H1 (cell line): ENCODE results near the gene DMWD. TPM values are rescaled to one million over a fixed set of nuclear protein-coding genes. Genes with fewer than 3 reads are reported as not detected.

Experiments
- CTCF ChIA-PET: fragments of 300-600 bp; sonication (Branson Sonifier 250); formaldehyde crosslinking; loops from one replicate; lab custom pipeline; 2021; ENCODE audit not compliant: partially characterized antibody; lab: Charles Lee
- POLR2A ChIA-PET: fragments of 300-600 bp; sonication (Branson Sonifier 250); formaldehyde crosslinking; loops from one replicate; lab custom pipeline; 2021; ENCODE audit warnings: inconsistent platforms; ENCODE audit not compliant: partially characterized antibody; lab: Charles Lee
- DNase-seq, 2 experiments: peaks; one replicate each; pipeline versions ENCODE4 v3.0.0 to v3.0.0-alpha.2; 2010 to 2022; ENCODE audit warnings: low spot score in 2 of 2, low read depth in 1 of 2, mixed read lengths in 1 of 2
- FAIRE-seq: peaks from 2 replicates; lab custom pipeline; 2011; peaks lifted over from hg19 to GRCh38; lab: Jason Lieb, UNC
- H2AFZ ChIP-seq: 2 replicates; pipeline ENCODE4 v1.8.1; 2012; ENCODE audit warnings: low read length, inconsistent platforms
- H2AK5ac ChIP-seq: 2 replicates; pipeline ENCODE4 v1.6.1; 2013; ENCODE audit warnings: low read depth, low read length
- H2BK120ac ChIP-seq: replicated peaks from 2 replicates; pipeline ENCODE3; 2013; ENCODE audit warnings: low read depth, low read length, inconsistent platforms
- H2BK12ac ChIP-seq: 2 replicates; pipeline ENCODE4 v1.6.1; 2013; ENCODE audit warnings: low read depth, low read length
- H2BK15ac ChIP-seq: 2 replicates; pipeline ENCODE4 v1.6.1; 2013; ENCODE audit warnings: low read length
- H2BK20ac ChIP-seq: 2 replicates; pipeline ENCODE4 v1.6.1; 2013; ENCODE audit warnings: low read length
- H2BK5ac ChIP-seq: 2 replicates; pipeline ENCODE4 v1.6.1; 2013; ENCODE audit warnings: low read depth, low read length
- H3K14ac ChIP-seq: 2 replicates; pipeline ENCODE4 v1.6.1; 2013; ENCODE audit warnings: inconsistent platforms; ENCODE audit not compliant: insufficient read length
- H3K18ac ChIP-seq: 2 replicates; pipeline ENCODE4 v1.6.1; 2013; ENCODE audit warnings: low read length; ENCODE audit errors: extremely low read depth
- H3K23ac ChIP-seq: 2 replicates; pipeline ENCODE4 v1.6.1; 2013; ENCODE audit warnings: inconsistent platforms; ENCODE audit not compliant: insufficient read length
- H3K23me2 ChIP-seq: 2 replicates; pipeline ENCODE4 v1.6.1; 2013; ENCODE audit warnings: low read depth, low read length
- H3K27ac ChIP-seq: 2 replicates; pipeline ENCODE4 v1.6.1; 2011; ENCODE audit warnings: low read depth, low read length, inconsistent platforms
- H3K27me3 ChIP-seq, 4 experiments: replicated peaks in 1 of 4; 1 replicate in 1 of 4; 2 replicates in 3 of 4; pipeline versions ENCODE4 v1.6.1 to v1.8.1; 2011 to 2013; ENCODE audit warnings: low read length in 3 of 4, mild to moderate bottlenecking in 3 of 4, inconsistent platforms in 2 of 4, mixed read lengths in 2 of 4, moderate library complexity in 1 of 4; ENCODE audit not compliant: control insufficient read depth in 3 of 4, insufficient read depth in 3 of 4; ENCODE audit errors: extremely low read depth in 1 of 4
- H3K36me3 ChIP-seq, 4 experiments: 2 replicates each; pipeline versions ENCODE4 v1.6.1 to v1.8.1; 2011 to 2013; ENCODE audit warnings: mild to moderate bottlenecking in 4 of 4, low read length in 3 of 4, moderate library complexity in 2 of 4, control low read depth in 1 of 4, inconsistent platforms in 1 of 4; ENCODE audit not compliant: insufficient read depth in 4 of 4, control insufficient read depth in 2 of 4
- H3K4ac ChIP-seq: replicated peaks from 2 replicates; pipeline ENCODE3; 2013; ENCODE audit warnings: low read length, low read depth, mixed read lengths, inconsistent platforms; ENCODE audit not compliant: insufficient read length
- H3K4me1 ChIP-seq, 4 experiments: replicated peaks in 1 of 4; 1 replicate in 1 of 4; 2 replicates in 3 of 4; pipeline versions ENCODE4 v1.6.1 to v1.8.1; 2011 to 2013; ENCODE audit warnings: low read length in 3 of 4, inconsistent platforms in 2 of 4, mixed read lengths in 1 of 4; ENCODE audit not compliant: insufficient read depth in 4 of 4, control insufficient read depth in 3 of 4
- H3K4me2 ChIP-seq, 2 experiments: 2 replicates each; pipeline versions ENCODE4 v1.6.1 to v1.8.1; 2011 to 2013; ENCODE audit warnings: low read depth in 2 of 2, low read length in 2 of 2, control low read depth in 1 of 2, inconsistent platforms in 1 of 2, mild to moderate bottlenecking in 1 of 2; ENCODE audit not compliant: insufficient read depth in 1 of 2
- H3K4me3 ChIP-seq, 4 experiments: fragments of 200-600, 300-600 bp in 1 of 4; sonication (generic), shearing (Covaris generic), sonication (Bioruptor Twin) in 1 of 4; 2 replicates each; pipeline versions ENCODE4 v1.5.1 to v1.8.1; 2011 to 2016; ENCODE audit warnings: low read length in 4 of 4, low read depth in 3 of 4, control low read depth in 2 of 4, inconsistent platforms in 2 of 4, mild to moderate bottlenecking in 2 of 4, mixed read lengths in 1 of 4, moderate library complexity in 1 of 4; ENCODE audit not compliant: insufficient read depth in 2 of 4; ENCODE audit errors: extremely low read depth in 1 of 4
- H3K56ac ChIP-seq: replicated peaks from 2 replicates; pipeline ENCODE3; 2013; ENCODE audit warnings: low read depth, mild to moderate bottlenecking, mixed read lengths, low read length, inconsistent platforms; ENCODE audit not compliant: insufficient read length
- H3K79me1 ChIP-seq: 2 replicates; pipeline ENCODE4 v1.6.1; 2013; ENCODE audit warnings: low read depth, low read length, control low read depth
- H3K79me2 ChIP-seq, 2 experiments: 2 replicates each; pipeline versions ENCODE4 v1.6.1 to v1.8.1; 2012 to 2013; ENCODE audit warnings: low read length in 2 of 2, mild to moderate bottlenecking in 2 of 2, inconsistent platforms in 1 of 2; ENCODE audit not compliant: insufficient read depth in 2 of 2, control insufficient read depth in 1 of 2
- H3K9ac ChIP-seq, 4 experiments: replicated peaks in 1 of 4; 1 replicate in 1 of 4; 2 replicates in 3 of 4; pipeline versions ENCODE4 v1.6.1 to v1.8.1; 2011 to 2013; ENCODE audit warnings: low read depth in 3 of 4, low read length in 3 of 4, control low read depth in 2 of 4, mild to moderate bottlenecking in 2 of 4, moderate library complexity in 2 of 4, inconsistent platforms in 1 of 4; ENCODE audit errors: extremely low read depth in 1 of 4
- H3K9me3 ChIP-seq, 2 experiments: 2 replicates each; pipeline versions ENCODE4 v1.6.1 to v1.8.1; 2012 to 2013; ENCODE audit warnings: mild to moderate bottlenecking in 2 of 2, moderate library complexity in 2 of 2, control low read depth in 1 of 2, inconsistent platforms in 1 of 2, low read depth in 1 of 2, low read length in 1 of 2, mixed read lengths in 1 of 2; ENCODE audit not compliant: insufficient read depth in 2 of 2
- H4K20me1 ChIP-seq, 2 experiments: replicated peaks in 1 of 2; 2 replicates each; pipeline versions ENCODE3 to v1.8.1; 2011 to 2013; ENCODE audit warnings: inconsistent platforms in 2 of 2, low read length in 2 of 2, mild to moderate bottlenecking in 1 of 2; ENCODE audit not compliant: insufficient read depth in 2 of 2, control insufficient read depth in 1 of 2
- H4K5ac ChIP-seq: 2 replicates; pipeline ENCODE4 v1.6.1; 2013; ENCODE audit warnings: low read length, low read depth, mixed read lengths, inconsistent platforms; ENCODE audit not compliant: insufficient read length
- H4K8ac ChIP-seq: 2 replicates; pipeline ENCODE4 v1.8.0; 2013; ENCODE audit warnings: mild to moderate bottlenecking, moderate library complexity, low read length, inconsistent platforms; ENCODE audit not compliant: insufficient read depth; ENCODE audit errors: extremely low read depth
- H4K91ac ChIP-seq: replicated peaks from 2 replicates; pipeline ENCODE3; 2013; ENCODE audit warnings: low read length, mixed read lengths, inconsistent platforms; ENCODE audit not compliant: insufficient read length
- ATF3 ChIP-seq: IDR thresholded peaks from 2 replicates; pipeline ENCODE4 v1.6.1; 2011; ENCODE audit warnings: low read depth, mild to moderate bottlenecking, low read length; ENCODE audit not compliant: insufficient read depth
- CTBP2 ChIP-seq: IDR thresholded peaks from 2 replicates; pipeline ENCODE4 v1.7.0; 2011; ENCODE audit warnings: borderline replicate concordance, mild to moderate bottlenecking, moderate library complexity, mixed read lengths, low read length; ENCODE audit not compliant: insufficient read depth, insufficient read length
- EP300 ChIP-seq, 2 experiments: IDR thresholded peaks; 1 replicate in 1 of 2; 2 replicates in 1 of 2; pipeline ENCODE4 v1.6.1; 2011 to 2012; ENCODE audit warnings: low read depth in 2 of 2, low read length in 2 of 2, mild to moderate bottlenecking in 2 of 2, borderline replicate concordance in 1 of 2, inconsistent platforms in 1 of 2, moderate library complexity in 1 of 2
- HDAC2 ChIP-seq, 2 experiments: fragments of 300-600 bp in 1 of 2; sonication (generic) in 1 of 2; IDR thresholded peaks; 2 replicates each; pipeline ENCODE4 v1.6.1; 2011 to 2012; ENCODE audit warnings: low read depth in 2 of 2, low read length in 2 of 2, mild to moderate bottlenecking in 2 of 2, moderate library complexity in 2 of 2, borderline replicate concordance in 1 of 2, inconsistent platforms in 1 of 2
- JUND ChIP-seq: IDR thresholded peaks from 2 replicates; pipeline ENCODE4 v1.6.1; 2011; ENCODE audit warnings: mild to moderate bottlenecking, improper control_type of control experiment, low read length
- POLR2AphosphoS5 ChIP-seq: IDR thresholded peaks from 2 replicates; pipeline ENCODE4 v1.6.1; 2011; ENCODE audit warnings: low read depth, low read length
- SAP30 ChIP-seq: fragments of 300-600 bp; sonication (generic); IDR thresholded peaks from 2 replicates; pipeline ENCODE4 v1.7.1; 2012; ENCODE audit warnings: low read length, moderate library complexity, mild to moderate bottlenecking, inconsistent platforms; ENCODE audit not compliant: insufficient read depth, insufficient replicate concordance
- SRF ChIP-seq: IDR thresholded peaks from 2 replicates; pipeline ENCODE4 v1.6.1; 2011; ENCODE audit warnings: mild to moderate bottlenecking, low read depth, low read length, moderate library complexity
- TAF1 ChIP-seq: IDR thresholded peaks from 2 replicates; pipeline ENCODE4 v1.6.1; 2011; ENCODE audit warnings: mild to moderate bottlenecking, low read depth, low read length
- WGBS, 2 experiments: shearing (Covaris generic) in 1 of 2; methylation state at CpG; one replicate each; pipeline versions ENCODE4 v1.1.6 to v1.1.7; 2013 to 2015; ENCODE audit warnings: low lambda C conversion rate in 2 of 2, mixed read lengths in 2 of 2, inconsistent platforms in 1 of 2, low coverage in 1 of 2, missing lambda C conversion rate in 1 of 2; ENCODE audit not compliant: insufficient replicate concordance in 2 of 2, insufficient coverage in 1 of 2, insufficient read length in 1 of 2; ENCODE audit errors: extremely low coverage in 1 of 2, missing lambda C conversion rate in 1 of 2; 5-methylcytosine and 5-hydroxymethylcytosine counted together
- polyA plus RNA-seq, 7 experiments: library from polyadenylated mRNA; depleted of rRNA in 3 of 7; stranded (reverse) in 5 of 7; unstranded in 2 of 7; fragments of >200 nt in 5 of 7; fragments of 200-250 nt in 2 of 7; gene quantifications; 1 replicate in 5 of 7; 2 replicates in 1 of 7; 4 replicates in 1 of 7; pipeline versions ENCODE4 v1.2.1 to v1.2.3, GENCODE V29; 2011 to 2013; ENCODE audit warnings: missing spikeins in 2 of 7, mixed read lengths in 2 of 7
- total RNA-seq: library from RNA; stranded (reverse); fragmentation: NEBNext Ultra II Directional; extraction: Animal tissue kit (Norgen Biotek cat#: 25700); gene quantifications from 2 replicates; pipeline ENCODE4 v1.2.1, GENCODE V29; 2021

Gene DMWD
- total and polyA plus RNA-seq, 2 of the 8 experiments (the other 6 are each of a cell fraction or from before 2014, with no cell fraction given), result 13.6 to 41.0 TPM

- Histone ChIP-seq H2BK15ac (no peak overlapping the region; the same call in 1 of the 2 replicates), H4K20me1 (peaks cover 0 to 4% of the 10 kb centered on the region in 2 experiments), H3K79me1 (no peaks in the 10 kb centered on the region; the same call in 1 of the 2 replicates), H3K27ac (peak overlapping the region; percentile 86), H3K27me3 (no peaks in the 10 kb centered on the region), H2BK5ac (peak overlapping the region; percentile 64; the same call in 1 of the 2 replicates), H3K23me2 (peaks cover 16% of the 10 kb centered on the region), H3K56ac (no peak overlapping the region), H2BK120ac (no peak overlapping the region), H2BK20ac (no peak overlapping the region), H3K4ac (peak overlapping the region; percentile 0), H3K14ac (no peak overlapping the region), H3K18ac (peak overlapping the region; percentile 72), H2AFZ (no peak overlapping the region), H4K8ac (peak overlapping the region; percentile 94), H2BK12ac (peak overlapping the region; percentile 78), H3K9ac (peak overlapping the region in 3 of 4 experiments; percentile 38 to 85 (median 78); a peak in 6 of 7 replicates), H4K5ac (peak overlapping the region; percentile 28), H3K4me3 (peak overlapping the region; percentile 42 to 68 (median 52); a peak in 6 of 8 replicates), H2AK5ac (peak overlapping the region; percentile 79; the same call in 1 of the 2 replicates), H3K36me3 (peaks cover 3 to 17% (median 10%) of the 10 kb centered on the region in 4 experiments; a peak in 6 of 8 replicates), H4K91ac (peak overlapping the region; percentile 12), H3K4me1 (peaks cover 0 to 23% (median 20%) of the 10 kb centered on the region in 4 experiments; a peak in 6 of 7 replicates), H3K4me2 (peak overlapping the region; percentile 85 to 88), H3K23ac (no peak overlapping the region), H3K79me2 (no peaks in the 10 kb centered on the region), H3K9me3 (no peaks in the 10 kb centered on the region)
- FAIRE-seq, result peak; percentile 92
- peak; percentile 95 to 100 for DNase-seq
- WGBS, 2 experiments, result 18% methylated on average over 23 of the region's 24 CpGs; no CpG with 5 or more reads in 1 of the 2 experiments
- ChIA-PET CTCF (interaction anchor here (0.6 to 8.8 kb wide), 42 partner anchors 10 to 755 kb away, joined by 3 to 107 read pairs (median 5); partner anchors contain the start of genes DMPK, DMWD, IRF2BP1 and MYPOP), POLR2A (interaction anchor here (1.1 to 12.6 kb wide), 21 partner anchors 8 to 102 kb away, joined by 3 to 175 read pairs (median 5); partner anchors contain the start of genes DMPK, FOXA3, IRF2BP1 and SIX5)
- no peak for TF ChIP-seq CTBP2
- TF ChIP-seq ATF3, result peak; percentile 85
- peak; percentile 61 for TF ChIP-seq TAF1
- peak in 1 of 2 experiments; percentile 40; a peak in 1 of 3 replicates for TF ChIP-seq EP300 (IDR thresholded peaks at IDR 0.05; ENCODE audit: borderline replicate concordance in 1 of 2, low read depth in 2 of 2, low read length in 2 of 2)
- TF ChIP-seq SRF, result peak; percentile 12; the same call in 1 of the 2 replicates
- peak; percentile 68; the same call in 1 of the 2 replicates for TF ChIP-seq JUND
- TF ChIP-seq SAP30, result no peak
- no peak for TF ChIP-seq HDAC2 (IDR thresholded peaks at IDR 0.05; ENCODE audit: borderline replicate concordance in 1 of 2, low read depth in 2 of 2, low read length in 2 of 2)
- peak; percentile 81; the same call in 1 of the 2 replicates for TF ChIP-seq POLR2AphosphoS5
These were observed 24.5 kb upstream of the DMWD start for GRCh38 chr19:45817010-45817724.
